Stimulated activated CD8-positive, alpha-beta memory T cell treated with anti-CD3 and anti-CD28 coated beads, Interleukin-7, amount 100 ng/mL, for 24 hours (primary cell): Measurements from ENCODE around the gene RGS3.

Experiments used
- DNase-seq: peaks from one replicate; pipeline ENCODE4 v3.0.0-alpha.2; 2020; ENCODE audit warnings: low read depth

Gene RGS3

DNA sequence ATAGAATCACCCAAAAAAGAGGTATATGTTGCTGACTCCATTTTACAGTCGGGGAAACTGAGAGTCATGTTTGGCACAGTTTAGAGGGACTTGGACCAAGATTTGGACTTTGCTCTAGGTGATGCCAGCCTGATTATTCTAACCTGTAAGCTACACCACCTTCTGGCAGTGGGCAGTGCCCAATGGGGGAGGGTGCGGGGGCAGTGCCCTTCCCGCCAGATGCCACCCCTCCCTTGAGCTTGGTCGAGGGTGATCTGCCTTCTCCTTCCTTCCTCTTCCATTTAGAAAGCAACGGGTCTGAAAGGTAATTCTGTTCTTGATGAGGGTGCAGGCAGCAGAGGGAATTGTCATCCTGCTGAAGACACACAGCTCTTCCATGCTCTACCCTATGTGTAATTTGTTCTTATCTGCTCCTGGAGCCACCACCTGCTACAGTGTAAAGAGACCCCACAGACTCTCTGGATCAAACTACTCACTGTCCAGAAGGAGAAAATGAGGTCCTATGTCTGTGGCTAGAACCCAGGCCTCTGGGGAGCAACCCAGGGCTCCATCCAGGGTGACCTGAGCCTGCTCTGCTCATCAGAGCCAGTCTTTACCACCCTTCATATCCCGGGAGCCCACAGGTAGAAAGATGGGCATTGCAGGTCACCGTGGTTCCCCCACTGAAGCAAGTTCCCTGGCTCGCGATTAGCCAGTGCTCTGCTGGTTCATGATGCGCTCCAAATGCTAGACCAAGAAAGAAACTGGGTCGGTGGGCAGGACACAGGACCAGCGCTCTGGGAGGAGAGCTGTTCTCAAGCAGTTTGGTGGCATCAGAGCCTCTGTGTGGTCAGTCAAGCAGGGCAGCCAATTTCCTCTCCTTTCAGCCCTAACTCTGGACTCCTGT lies 156.2 kb downstream of the RGS3 start:
- DNase-seq: no peak

DNA sequence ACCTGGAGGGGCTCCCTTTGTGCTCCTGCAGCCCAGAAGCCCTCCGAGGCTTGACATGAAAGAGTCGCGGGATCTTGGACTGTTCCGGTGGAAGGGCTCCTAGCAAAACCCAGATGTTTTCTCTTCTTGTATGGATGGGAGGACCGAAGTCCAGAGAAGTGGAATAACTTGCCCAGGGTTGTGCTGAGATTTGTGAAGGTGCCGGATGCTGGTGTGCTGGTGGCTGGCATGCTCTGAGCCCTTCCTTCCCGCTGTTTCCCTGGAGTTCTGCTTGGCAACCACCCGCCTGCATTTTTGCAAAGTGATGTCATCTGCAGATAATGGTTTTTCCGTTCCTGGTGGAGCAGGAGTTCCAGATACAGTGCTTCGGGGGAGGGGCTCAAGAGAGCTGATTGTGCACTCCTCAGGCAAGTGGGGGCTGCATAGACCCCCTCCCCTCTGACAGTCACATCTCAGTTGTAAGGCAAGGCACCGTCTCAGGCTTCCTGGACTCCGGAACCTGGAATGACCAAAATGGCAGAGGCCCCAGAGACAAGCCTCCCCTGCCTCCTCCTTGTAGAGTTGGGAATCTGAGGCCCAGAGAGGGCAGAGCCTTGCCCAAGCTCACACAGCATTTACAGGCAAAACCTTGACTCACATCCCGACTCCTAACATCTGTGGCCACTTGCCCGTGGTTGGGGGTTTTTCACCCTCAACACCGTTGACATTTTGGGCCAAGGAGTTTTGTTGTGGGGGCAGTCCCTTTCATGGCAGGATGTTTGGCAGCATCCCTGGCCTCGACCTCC lies 157.0 kb downstream of the RGS3 start:
- DNase-seq: no peak

DNA sequence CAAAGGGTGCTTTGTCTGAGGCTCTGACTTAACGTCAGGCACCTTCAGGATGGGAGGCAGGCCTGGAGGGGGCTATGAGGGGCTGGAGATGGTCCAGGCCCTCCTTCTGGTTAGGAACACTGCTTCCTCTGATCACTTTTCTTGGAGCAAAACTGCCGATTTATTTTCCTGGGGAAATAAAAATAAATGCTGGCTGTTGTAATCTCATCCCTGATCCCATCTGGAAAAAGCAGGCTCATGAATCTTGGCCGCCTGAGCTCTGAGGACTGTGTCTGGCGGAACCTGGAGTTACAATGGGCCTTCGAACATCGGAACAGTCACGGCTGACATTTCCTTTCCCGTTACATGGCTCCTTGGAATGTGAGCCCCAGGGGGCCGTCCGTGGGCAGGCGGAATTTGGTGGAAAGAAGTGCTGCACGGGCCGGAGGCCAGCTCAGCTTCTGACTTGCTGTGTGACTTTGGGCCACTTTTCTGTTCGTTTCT lies 157.8 kb downstream of the RGS3 start:
- DNase-seq: no peak

DNA sequence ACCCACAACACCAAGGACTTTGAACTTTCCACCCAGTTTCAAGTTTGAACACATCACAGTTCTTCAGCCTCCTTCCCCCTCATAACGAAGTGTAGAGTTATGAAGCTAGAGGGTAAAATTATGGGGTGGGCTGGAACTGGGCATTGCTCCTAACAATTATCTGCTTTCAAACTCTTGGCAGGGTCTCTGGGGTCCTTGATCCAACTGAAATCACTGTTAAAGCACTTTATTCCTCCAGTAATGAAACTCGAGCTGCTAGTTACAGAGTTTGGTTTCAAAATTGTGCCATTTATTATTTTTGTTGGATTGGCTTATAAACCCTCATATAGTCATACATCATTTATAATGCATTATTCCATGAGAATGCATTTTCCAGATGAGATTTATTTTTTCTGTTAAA lies 158.5 kb downstream of the RGS3 start:
- DNase-seq: no peak

DNA sequence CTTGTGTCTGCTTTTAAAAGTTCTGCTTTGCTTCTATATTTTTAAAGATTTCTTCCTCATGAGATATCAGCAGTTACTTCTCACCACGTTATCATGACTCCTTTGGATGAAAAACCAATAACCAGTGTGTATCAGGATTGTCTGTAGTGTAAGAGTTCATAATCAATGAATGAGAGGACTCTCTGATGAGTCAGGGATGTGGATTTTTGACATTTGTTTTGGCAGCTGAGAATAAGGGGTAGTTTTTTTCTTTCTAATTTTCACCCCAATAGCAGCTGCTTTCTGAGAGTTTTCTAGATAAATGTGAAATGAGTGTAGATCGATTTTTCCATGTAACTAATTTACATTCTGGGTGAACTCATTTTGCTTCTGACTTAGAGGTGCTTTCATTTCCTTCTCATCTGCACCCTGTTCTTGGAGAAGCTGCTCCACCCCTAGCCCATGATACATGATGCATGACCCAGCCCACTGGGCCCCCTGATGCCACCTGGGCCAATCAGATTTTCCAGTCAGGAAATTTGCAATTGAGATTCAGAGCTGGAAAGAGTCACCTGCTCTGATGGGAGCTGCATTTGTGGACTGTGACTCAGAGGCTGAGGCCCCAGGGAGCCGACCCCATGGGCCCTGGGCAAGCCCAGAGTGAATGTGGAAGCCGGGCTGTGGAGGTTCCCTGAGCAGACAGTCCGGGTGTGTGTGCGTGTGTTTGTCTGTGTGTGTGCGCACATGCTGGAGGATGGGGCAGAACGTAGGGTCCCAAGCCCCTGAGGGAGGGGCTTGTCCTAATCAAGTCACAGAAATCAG lies 159.3 kb downstream of the RGS3 start:
- peak; percentile 4 for DNase-seq

DNA sequence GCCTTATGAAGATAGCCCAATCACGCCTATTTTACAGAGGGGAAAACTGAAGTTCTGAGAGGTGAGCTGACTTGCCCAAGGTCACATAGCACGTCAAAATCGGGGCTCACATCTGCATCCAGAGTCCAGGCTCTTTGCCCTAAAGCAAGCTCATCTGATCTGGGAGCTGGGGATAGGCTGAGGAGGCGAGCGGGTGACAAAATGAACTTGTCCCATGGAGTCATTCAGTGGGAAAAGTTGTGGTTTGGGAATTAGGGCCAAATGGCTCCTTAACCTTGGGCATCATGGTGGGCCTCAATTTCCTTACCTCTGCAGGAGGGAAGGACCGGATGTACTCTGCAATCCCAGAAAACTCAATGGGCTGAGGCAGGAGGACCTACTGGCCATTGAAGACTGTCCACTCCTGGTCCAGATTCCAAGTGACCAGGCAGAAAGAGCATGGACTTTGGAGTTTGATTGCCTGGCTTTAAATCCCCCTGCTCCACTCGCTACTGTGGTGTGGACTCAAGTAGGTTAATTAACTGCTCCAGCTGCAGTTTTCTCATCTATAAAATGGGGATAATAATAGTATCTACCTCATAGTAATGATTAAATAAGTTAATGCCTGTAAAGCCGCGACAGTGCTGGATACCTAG lies 160.4 kb downstream of the RGS3 start:
- no peak for DNase-seq

DNA sequence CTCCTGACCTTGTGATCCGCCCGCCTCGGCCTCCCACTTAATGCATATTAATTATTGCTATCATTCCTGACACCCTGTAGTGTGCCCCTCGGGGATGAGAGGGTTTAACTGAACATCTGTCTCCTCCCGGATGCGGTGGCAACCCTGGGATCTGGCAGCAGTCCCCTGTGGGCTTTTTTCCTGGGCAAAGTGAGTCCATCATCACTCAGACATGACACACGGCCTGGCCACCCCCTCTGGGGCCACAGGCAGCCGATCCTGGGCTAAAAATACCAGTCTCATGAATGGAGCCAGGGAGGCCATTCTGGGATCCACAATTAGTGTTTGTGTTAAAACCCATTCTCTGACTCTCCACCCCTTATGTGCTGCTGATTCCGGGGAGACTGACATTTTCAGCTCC lies 161.2 kb downstream of the RGS3 start:
- no peak for DNase-seq

DNA sequence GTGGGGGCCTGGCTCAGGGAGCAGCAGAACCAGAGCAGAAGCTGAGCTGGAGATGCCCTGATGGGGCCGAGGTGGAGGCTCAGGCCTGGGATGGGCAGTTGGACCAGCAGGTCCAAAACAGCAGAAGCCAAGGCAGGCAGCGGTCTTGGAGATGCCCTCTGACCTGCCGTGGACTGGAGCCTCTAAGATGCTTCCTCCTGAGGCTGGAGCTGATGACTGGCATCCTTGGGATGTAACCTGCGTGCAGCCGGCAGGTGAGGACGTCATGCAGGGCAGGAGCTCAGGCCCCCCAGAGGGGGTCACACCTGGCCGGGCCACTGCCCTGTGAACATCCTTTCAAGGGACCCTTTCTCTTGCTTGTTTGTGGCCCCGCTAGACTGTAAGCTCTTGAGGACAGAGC lies 162.0 kb downstream of the RGS3 start:
- DNase-seq: no peak

DNA sequence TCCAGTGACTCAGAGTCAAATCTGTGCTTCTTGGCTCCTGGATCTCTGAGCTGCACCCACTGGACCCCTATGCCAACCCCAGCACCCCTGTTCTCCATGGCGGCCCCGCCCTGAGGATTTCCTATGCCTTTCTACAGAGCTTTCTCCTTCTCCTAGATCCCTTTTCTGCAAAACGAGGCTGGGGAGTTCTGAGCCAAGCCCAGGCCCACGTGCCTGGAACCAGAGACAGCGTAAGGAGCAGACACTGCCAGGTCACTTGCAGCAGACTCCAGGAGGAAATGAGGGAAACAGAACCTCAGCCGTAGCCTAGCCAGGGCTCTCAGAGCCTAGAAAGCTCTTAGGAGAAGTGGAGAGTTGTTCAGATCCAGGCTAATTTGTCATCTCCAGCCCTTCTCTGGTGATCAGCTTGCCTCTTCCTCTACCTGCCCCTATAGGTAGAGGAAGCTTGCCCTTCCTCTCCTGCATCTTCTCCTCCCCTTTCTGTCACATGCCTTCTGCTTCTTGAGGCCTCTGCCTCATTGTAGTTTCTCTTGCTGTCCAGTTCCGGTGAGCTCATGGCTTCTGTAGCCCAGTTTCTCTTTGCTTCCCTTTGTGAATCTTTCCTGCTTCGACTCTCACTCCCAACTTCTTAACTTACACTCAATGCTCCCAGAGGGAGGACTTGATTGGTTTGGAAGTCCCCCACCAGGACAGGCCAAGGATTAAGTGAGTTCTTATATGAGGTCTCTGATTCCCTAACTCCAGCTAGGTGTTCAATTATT lies 163.4 kb downstream of the RGS3 start:
- no peak for DNase-seq

DNA sequence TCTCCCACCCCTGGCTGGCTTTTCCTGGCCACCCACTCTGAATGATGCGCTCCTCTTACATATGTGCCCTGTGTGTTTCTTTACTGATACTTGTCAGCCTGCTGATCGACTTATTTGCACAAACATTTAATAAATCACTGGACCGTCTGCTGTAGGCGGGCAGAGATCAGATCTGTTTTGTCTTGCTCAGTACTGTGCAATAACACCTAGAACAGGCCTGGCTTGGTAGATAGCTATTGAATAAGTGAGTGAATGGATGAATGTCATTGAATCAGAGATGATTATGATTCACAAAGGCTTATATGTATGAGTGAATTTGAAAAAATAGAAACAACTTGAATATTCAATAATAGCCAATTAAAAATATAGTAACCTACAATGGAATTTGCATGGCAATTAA lies 165.1 kb downstream of the RGS3 start:
- DNase-seq: no peak

DNA sequence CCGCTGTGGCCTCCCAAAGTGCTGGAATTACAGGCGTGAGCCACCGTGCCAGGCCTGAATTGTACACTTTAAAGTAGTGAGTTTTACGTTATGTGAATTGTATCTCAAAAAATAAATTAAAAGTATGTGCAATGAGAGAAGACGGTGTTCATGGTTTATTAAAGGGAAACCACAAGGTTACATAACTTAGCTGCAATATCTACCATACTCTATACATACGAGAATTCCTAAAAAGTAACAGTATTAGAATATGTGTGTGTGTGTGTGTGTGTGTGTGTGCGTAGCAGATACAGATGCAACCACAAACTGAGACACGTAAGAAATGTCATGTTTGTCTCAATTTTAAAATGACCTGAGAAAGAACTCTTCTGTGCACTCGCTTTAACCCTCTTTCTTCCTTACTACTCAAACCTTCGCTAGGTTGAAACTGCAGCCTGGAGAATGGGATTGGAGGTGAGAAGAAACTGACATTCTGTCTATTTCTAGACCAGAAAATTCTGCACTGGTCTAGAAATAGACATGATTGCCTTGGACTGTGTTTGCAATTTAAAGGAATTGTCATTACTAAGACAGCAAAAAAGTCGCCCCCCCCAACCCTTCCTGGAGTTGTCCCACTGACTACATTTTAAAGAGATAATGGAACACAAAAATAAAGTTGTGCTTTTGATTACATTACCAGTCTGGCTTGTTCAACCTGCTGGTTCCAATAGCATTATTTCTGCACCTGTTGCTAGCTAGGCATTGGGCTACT lies 167.0 kb downstream of the RGS3 start:
- no peak for DNase-seq

DNA sequence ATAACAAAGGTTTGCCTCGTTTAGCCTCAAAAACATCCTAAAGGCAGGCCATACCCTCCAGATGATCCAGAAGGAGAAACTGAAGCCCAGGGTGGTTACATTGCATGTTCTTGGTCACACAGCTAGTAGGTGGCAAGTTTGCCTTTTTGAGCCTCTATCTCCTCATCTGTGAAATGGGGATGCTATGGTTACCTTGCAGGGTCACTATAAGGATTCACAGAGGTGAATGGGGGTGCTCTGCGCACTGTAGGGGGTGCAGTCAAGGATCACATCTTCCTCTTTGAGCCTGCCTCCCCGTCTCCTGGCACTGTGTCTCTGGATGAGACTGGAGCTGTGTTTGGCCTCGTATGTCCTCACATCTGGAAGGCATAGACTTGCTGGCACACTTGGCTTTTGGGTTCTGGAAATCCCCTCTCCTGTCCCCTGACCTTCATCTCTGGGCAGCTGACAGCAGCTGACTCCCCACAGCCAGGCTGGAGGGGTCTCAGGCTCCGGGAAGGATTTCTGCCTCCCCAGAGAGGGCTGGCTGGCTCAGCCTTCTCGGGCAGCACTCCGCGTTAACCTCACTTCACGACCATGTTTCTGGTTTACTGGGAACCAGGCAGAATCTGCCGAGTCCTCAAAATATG lies 167.7 kb downstream of the RGS3 start:
- no peak for DNase-seq

DNA sequence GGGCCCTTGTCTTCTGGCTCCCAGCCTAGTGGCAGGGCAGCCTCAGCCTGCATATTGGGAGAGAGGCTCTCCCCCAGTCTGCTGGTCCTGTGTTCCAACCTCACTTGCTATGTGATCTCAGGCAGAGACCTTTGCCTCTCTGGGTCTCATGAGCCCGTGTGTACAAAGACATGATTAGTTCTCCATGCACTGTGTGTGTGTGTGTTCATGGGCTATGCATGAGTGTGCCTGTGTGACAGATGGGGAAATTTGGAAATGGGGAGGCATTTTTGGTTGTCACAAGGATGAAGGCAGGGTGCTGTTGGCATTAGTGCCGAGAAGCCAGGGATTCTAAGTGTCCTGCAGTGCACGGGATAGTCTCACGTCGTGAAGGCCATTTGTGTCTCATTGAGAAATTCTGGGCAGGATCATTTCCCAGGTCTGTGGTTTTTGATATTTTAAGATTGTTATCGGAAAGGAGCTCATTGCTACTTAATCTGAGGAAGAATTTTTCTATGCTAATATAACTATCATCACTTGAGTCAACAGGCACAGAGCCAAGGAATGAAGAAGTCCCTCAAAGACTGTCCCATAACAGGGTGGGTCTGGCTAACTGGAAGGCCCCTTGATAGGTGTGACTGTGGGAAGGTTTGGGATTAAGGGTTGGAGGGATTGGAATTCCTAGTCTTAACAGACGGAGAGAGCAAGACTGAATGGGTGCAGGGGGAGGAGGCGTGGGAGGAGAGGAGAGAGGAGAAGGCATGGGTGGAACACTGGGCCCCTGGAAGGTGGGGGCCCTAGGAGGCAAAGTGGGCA lies 168.5 kb downstream of the RGS3 start:
- no peak for DNase-seq

DNA sequence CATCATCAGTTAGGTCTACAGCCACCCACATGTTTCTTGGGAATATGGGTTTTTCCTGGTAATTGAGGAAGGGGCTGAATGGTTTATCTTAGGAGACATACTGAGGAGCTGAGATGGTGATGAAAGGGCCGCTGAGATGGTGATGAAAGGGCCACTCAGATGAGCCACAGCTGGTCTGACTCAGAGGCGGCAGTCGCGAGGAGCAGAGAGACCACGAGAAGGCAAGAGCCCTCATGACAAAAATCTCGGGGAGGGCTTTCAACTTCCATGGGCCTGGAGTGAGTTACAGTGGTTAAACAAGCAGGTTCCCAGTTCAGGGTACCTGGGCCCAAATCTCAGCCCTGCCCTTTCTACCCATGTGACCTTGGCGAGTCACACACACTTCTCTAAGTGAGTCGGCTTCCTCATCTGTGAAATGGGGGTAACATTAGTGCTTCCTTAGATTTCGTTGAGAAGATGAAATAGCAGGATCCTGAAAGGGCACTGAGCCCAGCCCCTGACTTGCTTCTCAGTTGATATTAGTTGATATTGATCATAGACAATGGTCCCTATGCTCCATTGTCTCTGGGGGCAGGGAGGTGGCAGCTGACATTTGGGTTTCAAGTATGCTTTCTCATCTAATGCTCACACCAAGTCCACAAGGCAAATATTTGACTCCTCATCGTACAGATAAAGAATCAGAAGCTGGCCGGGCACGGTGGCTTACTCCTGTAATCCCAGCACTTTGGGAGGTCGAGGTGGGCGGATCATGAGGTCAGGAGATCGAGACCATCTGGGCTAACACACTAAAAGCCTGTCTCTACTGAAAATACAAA lies 169.5 kb downstream of the RGS3 start:
- DNase-seq: no peak

DNA sequence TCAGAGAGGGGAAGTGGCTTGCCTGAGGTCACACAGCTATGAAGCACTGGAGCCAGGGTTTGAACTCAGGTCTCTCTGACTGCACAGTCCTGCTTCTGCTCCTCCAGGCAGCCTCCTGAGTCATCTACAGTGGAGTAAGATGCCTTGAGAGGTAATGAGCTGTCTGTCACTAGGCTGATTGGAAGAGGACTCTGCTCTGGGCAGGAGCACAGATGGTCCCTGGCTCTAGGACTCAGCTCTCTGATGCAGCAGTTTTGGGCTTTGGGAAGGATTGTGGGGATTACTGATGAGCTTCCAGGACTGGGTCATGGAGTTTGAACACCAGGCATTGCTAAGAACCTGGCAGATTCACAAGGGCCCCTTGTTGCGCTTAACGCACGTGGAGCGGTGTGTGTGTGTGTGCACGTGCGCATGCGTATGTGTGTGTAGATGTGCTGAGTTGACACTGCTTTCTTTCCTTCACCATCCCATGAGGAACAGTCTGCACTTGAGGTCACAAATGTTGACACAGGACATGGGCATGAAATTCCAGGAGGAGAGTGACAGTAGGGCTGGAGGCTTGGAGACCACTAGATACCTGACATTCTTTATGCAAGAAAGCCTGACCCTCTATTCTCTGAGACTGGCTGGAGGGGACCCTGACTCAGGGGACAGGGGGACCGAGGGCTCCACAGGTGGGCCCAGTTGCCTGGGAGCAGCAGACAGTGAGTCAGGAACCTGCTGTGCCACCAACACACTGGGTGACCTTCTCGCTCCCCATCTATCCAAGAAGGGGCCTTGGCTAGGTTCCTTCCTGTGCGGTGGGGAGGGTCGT lies 170.5 kb downstream of the RGS3 start:
- no peak for DNase-seq

DNA sequence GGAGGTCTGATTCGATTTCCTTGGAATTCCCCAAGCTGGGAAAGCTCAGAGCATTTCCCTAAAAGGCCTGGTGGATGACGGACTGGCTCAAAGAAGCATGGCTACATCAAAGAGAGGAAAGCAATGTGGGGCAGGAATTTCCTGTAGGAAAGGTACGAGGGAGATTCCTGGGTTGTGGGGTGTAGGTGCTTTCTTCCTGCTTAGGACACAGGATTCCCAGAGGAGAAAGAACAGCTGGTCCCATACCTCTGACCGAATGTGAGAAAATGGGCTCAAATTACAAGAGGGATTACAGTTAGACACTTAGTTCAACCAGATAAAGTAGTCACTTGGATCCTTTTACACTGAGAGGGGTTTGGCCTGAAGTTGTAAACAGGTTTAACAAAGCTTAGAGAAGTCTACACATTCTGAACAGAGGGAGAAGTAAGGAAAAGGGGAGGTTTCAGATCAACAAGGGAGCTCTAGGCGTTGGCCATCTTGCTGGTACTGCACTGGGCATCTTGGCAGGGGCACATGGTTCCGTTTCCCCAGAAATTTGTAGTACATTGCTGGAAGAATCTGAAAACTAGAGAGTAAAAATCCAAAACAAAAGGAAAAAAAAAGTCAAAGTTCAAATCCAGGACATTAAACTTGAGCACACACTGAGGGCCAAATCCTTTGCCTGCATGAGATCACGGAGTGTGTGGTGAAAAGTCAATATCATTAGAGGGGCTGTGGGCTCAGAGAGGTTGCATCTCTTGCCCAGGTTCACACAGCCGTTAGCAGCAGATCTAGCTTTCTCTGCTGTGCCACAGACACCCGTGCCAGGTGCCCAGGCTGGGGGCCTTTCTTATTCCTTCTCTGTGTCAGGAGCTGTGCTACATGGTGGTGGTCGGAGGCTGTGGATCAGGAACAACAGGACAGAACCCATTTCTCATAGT lies 171.3 kb downstream of the RGS3 start:
- DNase-seq: no peak
